NOMO-1 treated with dmso at 0.1 percent for 144 hours (cell line): ENCODE measurements around the gene ANAPC13.

ENCODE experiments used
- DNase-seq: peaks from one replicate; lab custom pipeline; 2025; ENCODE audit not compliant: unreplicated experiment; lab: John Stamatoyannopoulos, UW

The ANAPC13 gene

GRCh38 chr3:134485718-134486576 lies at the start of gene ANAPC13, which contains the start of gene CEP63:
Gene ANAPC13, minus strand, starts transcription at chr3:134485985. Its CDS starts 3,081 bp downstream, at chr3:134482904.
Gene CEP63, plus strand, starts transcription at chr3:134486057. Its CDS starts 9,264 bp downstream, at chr3:134495321.
- peak; percentile 99 for DNase-seq

- DNase-seq, result no peak
Observed at GRCh38 chr3:134535186-134535970, 49.6 kb upstream of the ANAPC13 start.

GRCh38 chr3:134533493-134533892 lies 47.7 kb upstream of the ANAPC13 start:
- no peak for DNase-seq

- DNase-seq, result no peak
Observed at GRCh38 chr3:134527538-134528186, 41.9 kb upstream of the ANAPC13 start.

- DNase-seq, result no peak
Observed at GRCh38 chr3:134527037-134527436, 41.3 kb upstream of the ANAPC13 start.

GRCh38 chr3:134526319-134526718 lies 40.5 kb upstream of the ANAPC13 start:
- no peak for DNase-seq

GRCh38 chr3:134525293-134525692 lies 39.5 kb upstream of the ANAPC13 start:
- DNase-seq, result no peak

- no peak for DNase-seq
Observed at GRCh38 chr3:134522541-134522940, 36.8 kb upstream of the ANAPC13 start.

GRCh38 chr3:134517791-134518190 lies 32.0 kb upstream of the ANAPC13 start:
- DNase-seq, result no peak

- no peak for DNase-seq
Observed at GRCh38 chr3:134516905-134517304, 31.1 kb upstream of the ANAPC13 start.

GRCh38 chr3:134511500-134511899 lies 25.7 kb upstream of the ANAPC13 start:
- no peak for DNase-seq

GRCh38 chr3:134505485-134505884 lies 19.7 kb upstream of the ANAPC13 start:
- no peak for DNase-seq

GRCh38 chr3:134504132-134504531 lies 18.3 kb upstream of the ANAPC13 start:
- DNase-seq, result no peak

GRCh38 chr3:134503266-134503665 lies 17.5 kb upstream of the ANAPC13 start:
- DNase-seq, result no peak

- no peak for DNase-seq
Observed at GRCh38 chr3:134496471-134497071, 10.8 kb upstream of the ANAPC13 start.

GRCh38 chr3:134495980-134496379 lies 10.2 kb upstream of the ANAPC13 start:
- DNase-seq, result no peak

- DNase-seq, result no peak
Observed at GRCh38 chr3:134494495-134494894, 8.7 kb upstream of the ANAPC13 start.

- peak; percentile 83 for DNase-seq
Observed at GRCh38 chr3:134487406-134487805, 1.6 kb upstream of the ANAPC13 start.

- peak; percentile 43 for DNase-seq
Observed at GRCh38 chr3:134486577-134487041, 824 bp upstream of the ANAPC13 start.

- peak; percentile 27 for DNase-seq
Observed at GRCh38 chr3:134485075-134485717, 589 bp downstream of the ANAPC13 start.
